Kidney epithelial cell (primary cell): ENCODE results near the gene SIRPA. TPM values are rescaled to one million over a fixed set of nuclear protein-coding genes. Genes with fewer than 3 reads are reported as not detected.

Experiments
- DNase-seq: peaks from one replicate; pipeline ENCODE4 v3.0.0-alpha.2; 2010; ENCODE audit warnings: low read depth
- H3K27me3 ChIP-seq: 2 replicates; pipeline ENCODE4 v1.6.0; 2011; ENCODE audit warnings: low read length; ENCODE audit not compliant: control insufficient read depth, insufficient read depth
- H3K36me3 ChIP-seq: 2 replicates; pipeline ENCODE4 v1.5.1; 2011; ENCODE audit warnings: low read length; ENCODE audit not compliant: control insufficient read depth, insufficient read depth
- H3K4me3 ChIP-seq: 2 replicates; pipeline ENCODE4 v1.5.1; 2011; ENCODE audit warnings: low read depth, mild to moderate bottlenecking, control low read depth, low read length
- total RNA-seq: library from RNA; depleted of rRNA; stranded (reverse); fragments of >200 nt; gene quantifications from 2 replicates; pipeline ENCODE4 v1.2.3, GENCODE V29; 2015
- TF ChIP-seq, protein P1 (sequence below): IDR thresholded peaks from 2 replicates; pipeline ENCODE4 v1.5.1; 2011; ENCODE audit warnings: mild to moderate bottlenecking, moderate library complexity, low read length, control low read depth, inconsistent platforms; ENCODE audit not compliant: insufficient read depth, poor library complexity, severe bottlenecking

The SIRPA gene
- total RNA-seq, 1 donor from 2014 or later = 40.6 TPM

DNA sequence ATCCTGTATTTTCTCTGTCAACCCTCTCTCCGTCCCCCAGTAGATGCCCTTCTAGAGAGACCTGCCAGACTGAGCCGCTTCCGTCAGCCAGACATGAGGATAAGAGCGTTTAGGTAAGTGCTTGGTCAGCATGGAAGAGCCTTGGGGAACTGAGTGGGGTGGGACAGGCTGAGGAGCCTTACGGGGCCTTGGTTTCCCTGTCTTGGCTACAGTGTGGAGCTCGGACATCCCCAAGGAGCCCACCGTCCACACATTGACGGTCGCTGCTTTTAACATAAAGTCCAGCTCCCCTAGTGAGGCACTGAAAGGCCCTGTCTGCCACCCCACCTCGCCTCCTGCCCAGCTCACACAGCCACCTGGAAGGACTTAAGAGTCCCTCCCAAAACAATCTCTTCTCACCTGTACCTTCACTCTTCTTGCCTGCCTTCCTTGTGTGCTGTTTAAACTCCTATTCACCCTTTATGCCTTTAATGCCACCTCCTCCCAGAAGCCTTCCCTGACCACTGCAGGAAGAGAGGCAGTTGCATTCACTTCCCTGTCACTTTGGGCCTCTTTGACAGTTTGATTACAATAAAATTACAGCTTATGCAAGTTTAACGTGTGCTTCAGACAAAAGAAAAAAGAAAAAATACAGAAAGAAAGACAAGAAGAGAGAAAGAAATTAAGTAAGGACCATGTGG is 56.4 kb downstream of the SIRPA start:
- no peak overlapping the region for H3K4me3 ChIP-seq
- H3K27me3 ChIP-seq = peaks cover 10% of the 10 kb centered on the region
- no peak for DNase-seq
- TF ChIP-seq, protein P1, sequence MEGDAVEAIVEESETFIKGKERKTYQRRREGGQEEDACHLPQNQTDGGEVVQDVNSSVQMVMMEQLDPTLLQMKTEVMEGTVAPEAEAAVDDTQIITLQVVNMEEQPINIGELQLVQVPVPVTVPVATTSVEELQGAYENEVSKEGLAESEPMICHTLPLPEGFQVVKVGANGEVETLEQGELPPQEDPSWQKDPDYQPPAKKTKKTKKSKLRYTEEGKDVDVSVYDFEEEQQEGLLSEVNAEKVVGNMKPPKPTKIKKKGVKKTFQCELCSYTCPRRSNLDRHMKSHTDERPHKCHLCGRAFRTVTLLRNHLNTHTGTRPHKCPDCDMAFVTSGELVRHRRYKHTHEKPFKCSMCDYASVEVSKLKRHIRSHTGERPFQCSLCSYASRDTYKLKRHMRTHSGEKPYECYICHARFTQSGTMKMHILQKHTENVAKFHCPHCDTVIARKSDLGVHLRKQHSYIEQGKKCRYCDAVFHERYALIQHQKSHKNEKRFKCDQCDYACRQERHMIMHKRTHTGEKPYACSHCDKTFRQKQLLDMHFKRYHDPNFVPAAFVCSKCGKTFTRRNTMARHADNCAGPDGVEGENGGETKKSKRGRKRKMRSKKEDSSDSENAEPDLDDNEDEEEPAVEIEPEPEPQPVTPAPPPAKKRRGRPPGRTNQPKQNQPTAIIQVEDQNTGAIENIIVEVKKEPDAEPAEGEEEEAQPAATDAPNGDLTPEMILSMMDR = no peak
- H3K36me3 ChIP-seq = no peaks in the 10 kb centered on the region

DNA sequence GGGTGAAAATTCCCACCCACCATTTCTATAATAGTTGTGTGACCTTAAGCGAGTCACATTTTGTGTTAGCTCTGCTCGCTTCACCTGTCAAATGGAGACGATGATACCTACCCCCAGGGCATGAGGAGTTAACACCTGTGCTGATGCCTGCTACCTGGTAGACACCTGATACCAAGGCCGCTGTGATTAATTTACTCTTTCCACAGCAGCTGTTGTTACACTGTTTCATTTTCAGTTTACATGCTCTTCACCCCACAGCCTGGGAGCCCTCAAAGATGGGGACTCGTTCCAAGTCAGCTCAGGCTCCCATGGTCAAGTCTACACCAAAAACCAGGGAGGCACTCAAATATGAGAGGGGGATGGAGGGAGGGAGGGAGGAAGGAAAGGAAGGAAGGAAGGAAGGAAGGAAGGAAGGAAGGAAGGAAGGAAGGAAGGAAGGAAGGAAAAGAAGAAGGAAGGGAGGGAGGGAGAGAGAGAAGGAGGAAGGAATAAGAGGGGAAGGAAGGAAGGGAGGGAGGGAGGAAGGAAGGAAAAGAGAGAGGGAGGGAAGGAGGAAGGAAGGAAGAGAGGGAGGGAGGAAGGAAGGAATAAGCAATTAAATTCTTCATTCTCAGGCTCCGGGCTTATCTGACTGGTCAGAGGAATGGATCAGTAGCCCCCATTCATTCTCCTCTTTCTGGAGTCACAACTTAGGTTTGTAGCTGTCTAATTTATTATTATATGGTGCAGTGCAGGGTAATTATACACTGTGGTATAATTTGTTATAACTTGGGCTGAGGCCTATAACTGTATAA is 57.7 kb downstream of the SIRPA start:
- Histone ChIP-seq H3K27me3 (no peaks in the 10 kb centered on the region), H3K36me3 (no peaks in the 10 kb centered on the region), H3K4me3 (no peak overlapping the region)
- TF ChIP-seq, protein P1 = no peak
- no peak for DNase-seq

DNA sequence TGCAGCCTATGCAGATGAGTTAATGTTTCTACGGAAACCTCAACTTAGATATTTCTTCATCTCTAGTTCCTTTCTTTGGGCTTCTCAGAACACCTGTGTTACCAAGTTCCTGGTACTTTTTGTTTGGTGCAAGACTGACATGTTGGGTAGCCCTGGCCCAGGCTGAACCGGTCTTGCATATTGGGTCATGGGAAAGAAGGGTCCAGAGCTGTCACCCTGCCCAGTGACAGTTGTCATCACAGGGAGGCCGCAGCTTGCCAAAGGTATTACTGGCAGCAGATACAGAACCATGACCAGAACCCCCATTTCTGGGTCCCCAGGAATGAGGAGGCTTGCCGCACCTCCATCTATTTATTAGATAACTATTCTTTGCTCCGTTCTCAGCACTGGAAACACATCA is 58.4 kb downstream of the SIRPA start:
- no peak for DNase-seq
- no peaks in the 10 kb centered on the region for H3K36me3 ChIP-seq
- H3K4me3 ChIP-seq = no peak overlapping the region
- H3K27me3 ChIP-seq = no peaks in the 10 kb centered on the region
- TF ChIP-seq, protein P1 = no peak

DNA sequence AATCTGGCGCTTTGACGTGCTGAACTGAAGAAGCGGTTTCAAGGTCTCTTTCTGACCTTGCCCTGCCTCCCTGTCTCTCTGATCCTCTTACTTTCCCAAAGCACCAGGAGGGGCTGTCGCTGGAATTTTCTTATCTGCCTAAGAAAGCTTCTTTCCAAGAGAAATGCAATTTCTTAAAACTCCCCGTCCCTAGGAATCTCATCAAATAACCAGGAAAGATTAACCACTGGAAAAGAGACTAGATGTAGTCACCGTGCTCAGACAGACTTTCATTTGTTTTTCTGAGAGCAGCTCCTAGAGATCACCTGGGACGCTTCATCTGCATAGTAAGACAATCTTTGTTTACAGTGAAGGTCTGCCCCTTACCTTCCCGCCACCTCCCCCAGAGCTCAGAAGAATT is 60.0 kb downstream of the SIRPA start:
- H3K4me3 ChIP-seq = no peak overlapping the region
- TF ChIP-seq, protein P1 = no peak
- H3K36me3 ChIP-seq = no peaks in the 10 kb centered on the region
- H3K27me3 ChIP-seq = no peaks in the 10 kb centered on the region
- DNase-seq = no peak

DNA sequence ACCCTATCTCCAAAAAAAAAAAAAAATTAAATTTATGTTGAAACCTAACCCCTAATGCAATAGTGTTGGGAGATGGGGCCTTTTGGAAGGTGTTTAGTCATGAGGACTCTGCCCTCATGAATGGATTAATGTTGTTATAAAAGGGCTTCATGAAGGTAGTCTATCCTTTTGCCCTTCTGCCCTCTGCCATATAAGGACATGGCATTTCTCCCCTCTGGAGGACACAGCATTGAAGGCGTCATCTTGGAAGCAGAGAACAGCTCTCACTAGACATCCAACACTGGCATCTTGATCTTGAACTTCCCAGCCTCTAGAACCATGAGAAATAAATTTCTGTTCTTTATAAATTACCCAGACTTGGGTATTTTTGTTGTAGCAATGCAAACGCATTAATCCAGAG is 63.2 kb downstream of the SIRPA start:
- Histone ChIP-seq H3K4me3 (no peak overlapping the region), H3K36me3 (no peaks in the 10 kb centered on the region), H3K27me3 (peaks cover 4% of the 10 kb centered on the region)
- DNase-seq = no peak
- TF ChIP-seq, protein P1 = no peak
